ENCODE measurements around the gene BAZ2B. TPM values are rescaled to one million over a fixed set of nuclear protein-coding genes. Genes with fewer than 3 reads are reported as not detected.

BAZ2B gene
- total and polyA plus RNA-seq, 2 of the 13 experiments (the other 11 are each of a cell fraction or from before 2014, with no cell fraction given) = 14.0 to 15.1 TPM

DNA sequence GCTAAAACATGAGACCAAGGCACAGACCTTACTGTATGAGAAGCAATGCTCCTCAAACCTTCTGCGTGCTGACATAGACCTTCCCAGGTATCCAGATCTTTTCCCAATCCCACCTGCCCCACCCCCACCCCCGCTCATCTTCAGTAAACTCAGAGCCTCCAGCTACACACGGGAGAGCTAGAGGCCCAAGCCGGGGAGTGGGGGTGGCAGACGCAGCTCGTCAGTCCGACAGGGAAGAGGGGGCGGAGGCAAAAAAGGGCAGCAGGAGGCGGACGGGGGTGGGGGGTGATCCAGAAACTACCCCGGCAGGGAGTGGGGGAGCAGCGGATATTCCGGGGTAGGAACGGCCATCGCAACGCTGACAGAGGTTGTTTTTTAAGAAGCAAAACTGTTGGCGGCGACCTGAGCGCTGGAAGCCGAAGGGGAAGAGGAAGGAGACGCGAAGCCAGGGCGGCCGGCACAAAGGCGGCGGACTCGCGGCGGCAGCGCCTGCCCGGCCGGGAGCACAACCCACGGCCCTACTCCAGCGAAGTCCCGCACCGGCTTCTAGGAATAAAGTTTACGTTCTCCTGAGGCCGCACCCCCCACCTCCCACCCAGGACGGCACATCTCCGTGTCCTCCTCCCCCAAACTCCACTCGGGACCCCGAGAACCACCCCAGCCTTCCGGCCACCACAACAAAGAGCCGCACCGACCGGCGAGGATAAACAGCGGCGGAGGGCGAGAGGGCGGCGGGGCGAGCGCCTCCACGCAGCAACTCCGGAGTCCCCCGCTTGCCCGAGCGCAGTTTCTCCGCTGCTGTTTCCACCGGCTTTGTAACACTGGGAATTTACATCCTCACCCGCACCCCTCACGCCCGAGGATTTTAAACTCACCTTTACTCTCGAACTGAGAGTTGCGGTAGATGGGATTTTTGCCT, 722 bp downstream of the BAZ2B start (continued):
- TF ChIP-seq AGO1 (IDR thresholded peaks at IDR 0.05; ENCODE audit: low read depth, low read length, poor library complexity, severe bottlenecking) (peak; percentile 42), ZNF331 (CRISPR knock-in tag; IDR thresholded peaks at IDR 0.05) (peak; percentile 86), KLF15 (CRISPR knock-in tag; IDR thresholded peaks at IDR 0.05; ENCODE audit: borderline replicate concordance) (no peak), PITX1 (CRISPR knock-in tag; IDR thresholded peaks at IDR 0.05) (peak; percentile 4), HOXA3 (CRISPR knock-in tag; IDR thresholded peaks at IDR 0.05) (0 out of 2 replicates have a peak, but pooled peaks have one; percentile 14), KLF16 (CRISPR knock-in tag; IDR thresholded peaks at IDR 0.05) (peak in 1 of 2 experiments; percentile 40; a peak in 1 of 4 replicates), ZNF275 (CRISPR knock-in tag; IDR thresholded peaks at IDR 0.05; ENCODE audit: borderline replicate concordance) (0 out of 2 replicates have a peak, but pooled peaks have one; percentile 15), SOX5 (CRISPR knock-in tag; IDR thresholded peaks at IDR 0.05; ENCODE audit: borderline replicate concordance) (peak; percentile 52; the same call in 1 of the 2 replicates), XRCC5 (optimal IDR thresholded peaks at IDR 0.05; ENCODE audit: low read length) (peak; percentile 51), SNAPC2 (CRISPR knock-in tag; IDR thresholded peaks at IDR 0.05) (peak; percentile 46; the same call in 1 of the 2 replicates), FOXJ3 (CRISPR knock-in tag; IDR thresholded peaks at IDR 0.05; ENCODE audit: borderline replicate concordance) (no peak), SP4 (CRISPR knock-in tag; IDR thresholded peaks at IDR 0.05) (peak; percentile 43; the same call in 1 of the 2 replicates), TAF15 (IDR thresholded peaks at IDR 0.05; ENCODE audit: low read depth, low read length, poor library complexity, severe bottlenecking) (peak; percentile 23), ARNTL (CRISPR knock-in tag; IDR thresholded peaks at IDR 0.05) (peak; percentile 78), ARNT (IDR thresholded peaks at IDR 0.05) (no peak), KMT2A (CRISPR knock-in tag; IDR thresholded peaks at IDR 0.05) (peak; percentile 86), ZNF597 (CRISPR knock-in tag; IDR thresholded peaks at IDR 0.05) (no peak), HNRNPH1 (optimal IDR thresholded peaks at IDR 0.05; ENCODE audit: low read depth, low read length) (peak; percentile 75)
- TF ChIP-seq, protein P1, sequence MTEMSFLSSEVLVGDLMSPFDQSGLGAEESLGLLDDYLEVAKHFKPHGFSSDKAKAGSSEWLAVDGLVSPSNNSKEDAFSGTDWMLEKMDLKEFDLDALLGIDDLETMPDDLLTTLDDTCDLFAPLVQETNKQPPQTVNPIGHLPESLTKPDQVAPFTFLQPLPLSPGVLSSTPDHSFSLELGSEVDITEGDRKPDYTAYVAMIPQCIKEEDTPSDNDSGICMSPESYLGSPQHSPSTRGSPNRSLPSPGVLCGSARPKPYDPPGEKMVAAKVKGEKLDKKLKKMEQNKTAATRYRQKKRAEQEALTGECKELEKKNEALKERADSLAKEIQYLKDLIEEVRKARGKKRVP (CRISPR knock-in tag; IDR thresholded peaks at IDR 0.05) = peak in 1 of 2 experiments; percentile 64; a peak in 2 of 4 replicates
- TF ChIP-seq, protein P2, sequence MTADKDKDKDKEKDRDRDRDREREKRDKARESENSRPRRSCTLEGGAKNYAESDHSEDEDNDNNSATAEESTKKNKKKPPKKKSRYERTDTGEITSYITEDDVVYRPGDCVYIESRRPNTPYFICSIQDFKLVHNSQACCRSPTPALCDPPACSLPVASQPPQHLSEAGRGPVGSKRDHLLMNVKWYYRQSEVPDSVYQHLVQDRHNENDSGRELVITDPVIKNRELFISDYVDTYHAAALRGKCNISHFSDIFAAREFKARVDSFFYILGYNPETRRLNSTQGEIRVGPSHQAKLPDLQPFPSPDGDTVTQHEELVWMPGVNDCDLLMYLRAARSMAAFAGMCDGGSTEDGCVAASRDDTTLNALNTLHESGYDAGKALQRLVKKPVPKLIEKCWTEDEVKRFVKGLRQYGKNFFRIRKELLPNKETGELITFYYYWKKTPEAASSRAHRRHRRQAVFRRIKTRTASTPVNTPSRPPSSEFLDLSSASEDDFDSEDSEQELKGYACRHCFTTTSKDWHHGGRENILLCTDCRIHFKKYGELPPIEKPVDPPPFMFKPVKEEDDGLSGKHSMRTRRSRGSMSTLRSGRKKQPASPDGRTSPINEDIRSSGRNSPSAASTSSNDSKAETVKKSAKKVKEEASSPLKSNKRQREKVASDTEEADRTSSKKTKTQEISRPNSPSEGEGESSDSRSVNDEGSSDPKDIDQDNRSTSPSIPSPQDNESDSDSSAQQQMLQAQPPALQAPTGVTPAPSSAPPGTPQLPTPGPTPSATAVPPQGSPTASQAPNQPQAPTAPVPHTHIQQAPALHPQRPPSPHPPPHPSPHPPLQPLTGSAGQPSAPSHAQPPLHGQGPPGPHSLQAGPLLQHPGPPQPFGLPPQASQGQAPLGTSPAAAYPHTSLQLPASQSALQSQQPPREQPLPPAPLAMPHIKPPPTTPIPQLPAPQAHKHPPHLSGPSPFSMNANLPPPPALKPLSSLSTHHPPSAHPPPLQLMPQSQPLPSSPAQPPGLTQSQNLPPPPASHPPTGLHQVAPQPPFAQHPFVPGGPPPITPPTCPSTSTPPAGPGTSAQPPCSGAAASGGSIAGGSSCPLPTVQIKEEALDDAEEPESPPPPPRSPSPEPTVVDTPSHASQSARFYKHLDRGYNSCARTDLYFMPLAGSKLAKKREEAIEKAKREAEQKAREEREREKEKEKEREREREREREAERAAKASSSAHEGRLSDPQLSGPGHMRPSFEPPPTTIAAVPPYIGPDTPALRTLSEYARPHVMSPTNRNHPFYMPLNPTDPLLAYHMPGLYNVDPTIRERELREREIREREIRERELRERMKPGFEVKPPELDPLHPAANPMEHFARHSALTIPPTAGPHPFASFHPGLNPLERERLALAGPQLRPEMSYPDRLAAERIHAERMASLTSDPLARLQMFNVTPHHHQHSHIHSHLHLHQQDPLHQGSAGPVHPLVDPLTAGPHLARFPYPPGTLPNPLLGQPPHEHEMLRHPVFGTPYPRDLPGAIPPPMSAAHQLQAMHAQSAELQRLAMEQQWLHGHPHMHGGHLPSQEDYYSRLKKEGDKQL (CRISPR knock-in tag; IDR thresholded peaks at IDR 0.05; ENCODE audit: low read depth) = 0 out of 2 replicates have a peak, but pooled peaks have one; percentile 42
